Measurements from ENCODE around the gene WWOX. TPM values are rescaled to one million over a fixed set of nuclear protein-coding genes. Genes with fewer than 3 reads are reported as not detected.

WWOX gene
- total and polyA plus RNA-seq, 2 of the 13 experiments (the other 11 are each of a cell fraction or from before 2014, with no cell fraction given): 9.1 to 37.4 TPM

- POLR2A ChIA-PET: no interaction called here
- FAIRE-seq: no peak
- Histone ChIP-seq H3K4me1 (ENCODE audit: insufficient read depth, low read length) (no peaks in the 10 kb centered on the region), H3K9ac (ENCODE audit: insufficient read depth, low read depth, low read length) (no peak overlapping the region), H3K27me3 (ENCODE audit: control insufficient read depth in 1 of 2, insufficient read depth in 2 of 2, low read length in 2 of 2) (no peaks in the 10 kb centered on the region), H3K36me3 (replicated peaks in 1 of 2; ENCODE audit: control insufficient read depth in 1 of 2, insufficient read depth in 2 of 2, low read length in 2 of 2) (no peaks in the 10 kb centered on the region), H3K9me3 (ENCODE audit: low read length) (peaks cover 10% of the 10 kb centered on the region), H3K4me2 (ENCODE audit: low read depth, low read length) (no peak overlapping the region), H4K20me1 (ENCODE audit: insufficient read depth, low read length) (no peaks in the 10 kb centered on the region), H3K4me3 (replicated peaks in 1 of 3; ENCODE audit: insufficient read depth in 1 of 3, low read depth in 2 of 3, low read length in 3 of 3) (no peak overlapping the region), H3K79me2 (ENCODE audit: insufficient read depth, low read length) (no peaks in the 10 kb centered on the region), H3K27ac (ENCODE audit: extremely low read length, insufficient read depth, low read length) (no peak overlapping the region), H2AFZ (ENCODE audit: low read length) (no peak overlapping the region)
- in situ Hi-C loops (cut with HindIII; ENCODE audit: extremely low pct_ligation_motif_present, low pct_unique_long_range_greater_than_20kb): no loop called here
- 91% methylated on average over 7 of the region's 7 CpGs for WGBS (ENCODE audit: low lambda C conversion rate)
- intact Hi-C loops (cut with micrococcal nuclease; ENCODE audit: unreplicated experiment): no loop called here
- ATAC-seq: peak; percentile 36; the same call in 1 of the 3 replicates
- DNase-seq (ENCODE audit: low spot score): no peak
- CTCF ChIA-PET (ENCODE audit: low intra/inter-chr PET ratio, low total read pairs): no interaction called here
- no TSS peak for BruUV-seq (replicated peaks)
- TF ChIP-seq TSC22D2 (CRISPR knock-in tag; IDR thresholded peaks at IDR 0.05; ENCODE audit: borderline replicate concordance): no peak
- TF ChIP-seq ZNF644 (CRISPR knock-in tag; IDR thresholded peaks at IDR 0.05; ENCODE audit: low read depth): no peak
- no peak for TF ChIP-seq ZNF713 (CRISPR knock-in tag; IDR thresholded peaks at IDR 0.05)
- peak; percentile 36; the same call in 1 of the 2 replicates for TF ChIP-seq CEBPB (IDR thresholded peaks at IDR 0.05; ENCODE audit: borderline replicate concordance, low read depth, low read length)
- no peak for TF ChIP-seq AGO1 (IDR thresholded peaks at IDR 0.05; ENCODE audit: low read depth, low read length, poor library complexity, severe bottlenecking)
- TF ChIP-seq MEIS1 (CRISPR knock-in tag; IDR thresholded peaks at IDR 0.05; ENCODE audit: borderline replicate concordance): no peak
- TF ChIP-seq CREBL2 (CRISPR knock-in tag; IDR thresholded peaks at IDR 0.05; ENCODE audit: borderline replicate concordance): no peak
- TF ChIP-seq ZNF770 (CRISPR knock-in tag; IDR thresholded peaks at IDR 0.05): peak; percentile 41; the same call in 1 of the 2 replicates
- no peak for TF ChIP-seq IKZF5 (CRISPR knock-in tag; IDR thresholded peaks at IDR 0.05)
- TF ChIP-seq ZNF30 (CRISPR knock-in tag; IDR thresholded peaks at IDR 0.05): no peak
- TF ChIP-seq FOXA1 (IDR thresholded peaks at IDR 0.05): 0 out of 2 replicates have a peak, but pooled peaks have one; percentile 49
- TF ChIP-seq FOXA1 (CRISPR knock-in tag; IDR thresholded peaks at IDR 0.05): peak; percentile 43; the same call in 1 of the 2 replicates
- TF ChIP-seq GTF2F1 (IDR thresholded peaks at IDR 0.05; ENCODE audit: low read length): no peak
- no peak for TF ChIP-seq FOXK2 (IDR thresholded peaks at IDR 0.05)
- no peak for TF ChIP-seq ZNF703 (CRISPR knock-in tag; IDR thresholded peaks at IDR 0.05; ENCODE audit: borderline replicate concordance)
- no peak for TF ChIP-seq CTCF (CRISPR knock-in tag; IDR thresholded peaks at IDR 0.05)
- no peak for TF ChIP-seq MIER3 (CRISPR knock-in tag; IDR thresholded peaks at IDR 0.05; ENCODE audit: borderline replicate concordance)
- no peak for TF ChIP-seq NBN (conservative IDR thresholded peaks at IDR 0.05)
- no peak for TF ChIP-seq ZNF235 (CRISPR knock-in tag; IDR thresholded peaks at IDR 0.05; ENCODE audit: borderline replicate concordance)
Measured at GRCh38 chr16:78390508-78391324, 291.3 kb downstream of the WWOX start.
